A549 (cell line): ENCODE measurements around the gene ZSCAN12.

Experiments
- EP300 ChIP-seq, 2 experiments: fragments of >200 bp; sonication (Bioruptor Twin); formaldehyde crosslinking; IDR thresholded peaks; 2 replicates in 1 of 2; 3 replicates in 1 of 2; pipeline ENCODE4 v1.6.1; 2016 to 2017
- HDAC2 ChIP-seq: fragments of 200-600 bp; sonication (generic); IDR thresholded peaks from 2 replicates; pipeline ENCODE4 v1.6.1; 2016
- JUN ChIP-seq, 2 experiments: fragments of >200 bp; sonication (Bioruptor Twin); formaldehyde crosslinking; IDR thresholded peaks; 2 replicates in 1 of 2; 3 replicates in 1 of 2; pipeline ENCODE4 v1.6.1; 2016 to 2017
- KDM5A ChIP-seq: fragments of 200-600 bp; sonication (generic); IDR thresholded peaks from 2 replicates; pipeline ENCODE4 v1.6.1; 2016; ENCODE audit warnings: antibody characterized with exemption, mild to moderate bottlenecking
- POLR2A ChIP-seq: IDR thresholded peaks from 2 replicates; pipeline ENCODE4 v1.6.1; 2012; ENCODE audit warnings: mild to moderate bottlenecking, low read length
- SMC3 ChIP-seq: fragments of >200 bp; sonication (Bioruptor Twin); formaldehyde crosslinking; IDR thresholded peaks from 3 replicates; pipeline ENCODE4 v1.6.1; 2018; ENCODE audit warnings: inconsistent platforms
- TF ChIP-seq, protein P1 (sequence below): fragments of >200 bp; sonication (Bioruptor Twin); formaldehyde crosslinking; IDR thresholded peaks from 3 replicates; pipeline ENCODE4 v1.5.1; 2016
- TF ChIP-seq, protein P2 (sequence below): fragments of 450-650 bp; IDR thresholded peaks from 2 replicates; pipeline ENCODE4 v1.6.1; 2014; ENCODE audit warnings: antibody characterized with exemption
- TF ChIP-seq, protein P3 (sequence below): fragments of 200-600 bp; sonication (generic); IDR thresholded peaks from 2 replicates; pipeline ENCODE4 v1.6.1; 2016; ENCODE audit warnings: antibody characterized with exemption, mild to moderate bottlenecking, moderate library complexity
- TF ChIP-seq, protein P4 (sequence below): IDR thresholded peaks from 2 replicates; pipeline ENCODE4 v1.6.1; 2012

DNA sequence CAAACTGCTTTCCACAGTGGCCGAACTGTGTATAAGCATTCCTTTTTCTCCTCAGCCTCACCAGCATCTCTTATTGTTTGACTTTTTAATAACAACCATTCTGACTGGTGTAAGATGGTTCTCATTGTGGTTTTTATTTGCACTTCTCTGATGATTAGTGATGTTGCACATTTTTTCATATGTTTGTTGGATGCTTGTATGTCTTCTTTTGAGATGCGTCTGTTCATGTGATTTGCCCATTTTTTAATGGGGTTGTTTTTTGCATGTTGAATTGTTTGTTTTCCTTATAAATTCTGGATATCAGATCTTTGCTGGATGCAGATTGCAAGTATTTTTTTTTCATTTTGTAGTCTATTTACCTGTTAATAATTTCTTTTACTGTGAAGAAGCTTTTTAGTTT, 11.2 kb upstream of the ZSCAN12 start:
- TF ChIP-seq POLR2A (no peak), HDAC2 (no peak), SMC3 (no peak), KDM5A (no peak), EP300 (IDR thresholded peaks at IDR 0.05) (no peak), JUN (IDR thresholded peaks at IDR 0.05) (no peak)
- TF ChIP-seq, protein P1, sequence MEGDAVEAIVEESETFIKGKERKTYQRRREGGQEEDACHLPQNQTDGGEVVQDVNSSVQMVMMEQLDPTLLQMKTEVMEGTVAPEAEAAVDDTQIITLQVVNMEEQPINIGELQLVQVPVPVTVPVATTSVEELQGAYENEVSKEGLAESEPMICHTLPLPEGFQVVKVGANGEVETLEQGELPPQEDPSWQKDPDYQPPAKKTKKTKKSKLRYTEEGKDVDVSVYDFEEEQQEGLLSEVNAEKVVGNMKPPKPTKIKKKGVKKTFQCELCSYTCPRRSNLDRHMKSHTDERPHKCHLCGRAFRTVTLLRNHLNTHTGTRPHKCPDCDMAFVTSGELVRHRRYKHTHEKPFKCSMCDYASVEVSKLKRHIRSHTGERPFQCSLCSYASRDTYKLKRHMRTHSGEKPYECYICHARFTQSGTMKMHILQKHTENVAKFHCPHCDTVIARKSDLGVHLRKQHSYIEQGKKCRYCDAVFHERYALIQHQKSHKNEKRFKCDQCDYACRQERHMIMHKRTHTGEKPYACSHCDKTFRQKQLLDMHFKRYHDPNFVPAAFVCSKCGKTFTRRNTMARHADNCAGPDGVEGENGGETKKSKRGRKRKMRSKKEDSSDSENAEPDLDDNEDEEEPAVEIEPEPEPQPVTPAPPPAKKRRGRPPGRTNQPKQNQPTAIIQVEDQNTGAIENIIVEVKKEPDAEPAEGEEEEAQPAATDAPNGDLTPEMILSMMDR: no peak
- TF ChIP-seq, protein P2, sequence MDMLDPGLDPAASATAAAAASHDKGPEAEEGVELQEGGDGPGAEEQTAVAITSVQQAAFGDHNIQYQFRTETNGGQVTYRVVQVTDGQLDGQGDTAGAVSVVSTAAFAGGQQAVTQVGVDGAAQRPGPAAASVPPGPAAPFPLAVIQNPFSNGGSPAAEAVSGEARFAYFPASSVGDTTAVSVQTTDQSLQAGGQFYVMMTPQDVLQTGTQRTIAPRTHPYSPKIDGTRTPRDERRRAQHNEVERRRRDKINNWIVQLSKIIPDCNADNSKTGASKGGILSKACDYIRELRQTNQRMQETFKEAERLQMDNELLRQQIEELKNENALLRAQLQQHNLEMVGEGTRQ: no peak
- TF ChIP-seq, protein P3, sequence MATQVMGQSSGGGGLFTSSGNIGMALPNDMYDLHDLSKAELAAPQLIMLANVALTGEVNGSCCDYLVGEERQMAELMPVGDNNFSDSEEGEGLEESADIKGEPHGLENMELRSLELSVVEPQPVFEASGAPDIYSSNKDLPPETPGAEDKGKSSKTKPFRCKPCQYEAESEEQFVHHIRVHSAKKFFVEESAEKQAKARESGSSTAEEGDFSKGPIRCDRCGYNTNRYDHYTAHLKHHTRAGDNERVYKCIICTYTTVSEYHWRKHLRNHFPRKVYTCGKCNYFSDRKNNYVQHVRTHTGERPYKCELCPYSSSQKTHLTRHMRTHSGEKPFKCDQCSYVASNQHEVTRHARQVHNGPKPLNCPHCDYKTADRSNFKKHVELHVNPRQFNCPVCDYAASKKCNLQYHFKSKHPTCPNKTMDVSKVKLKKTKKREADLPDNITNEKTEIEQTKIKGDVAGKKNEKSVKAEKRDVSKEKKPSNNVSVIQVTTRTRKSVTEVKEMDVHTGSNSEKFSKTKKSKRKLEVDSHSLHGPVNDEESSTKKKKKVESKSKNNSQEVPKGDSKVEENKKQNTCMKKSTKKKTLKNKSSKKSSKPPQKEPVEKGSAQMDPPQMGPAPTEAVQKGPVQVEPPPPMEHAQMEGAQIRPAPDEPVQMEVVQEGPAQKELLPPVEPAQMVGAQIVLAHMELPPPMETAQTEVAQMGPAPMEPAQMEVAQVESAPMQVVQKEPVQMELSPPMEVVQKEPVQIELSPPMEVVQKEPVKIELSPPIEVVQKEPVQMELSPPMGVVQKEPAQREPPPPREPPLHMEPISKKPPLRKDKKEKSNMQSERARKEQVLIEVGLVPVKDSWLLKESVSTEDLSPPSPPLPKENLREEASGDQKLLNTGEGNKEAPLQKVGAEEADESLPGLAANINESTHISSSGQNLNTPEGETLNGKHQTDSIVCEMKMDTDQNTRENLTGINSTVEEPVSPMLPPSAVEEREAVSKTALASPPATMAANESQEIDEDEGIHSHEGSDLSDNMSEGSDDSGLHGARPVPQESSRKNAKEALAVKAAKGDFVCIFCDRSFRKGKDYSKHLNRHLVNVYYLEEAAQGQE: no peak
- TF ChIP-seq, protein P4, sequence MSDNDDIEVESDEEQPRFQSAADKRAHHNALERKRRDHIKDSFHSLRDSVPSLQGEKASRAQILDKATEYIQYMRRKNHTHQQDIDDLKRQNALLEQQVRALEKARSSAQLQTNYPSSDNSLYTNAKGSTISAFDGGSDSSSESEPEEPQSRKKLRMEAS: no peak
